GM12801 (cell line): ENCODE measurements around the gene LYRM2.

ENCODE experiments used
- CTCF ChIP-seq: IDR thresholded peaks from one replicate; pipeline ENCODE4 v1.5.1; 2011; ENCODE audit warnings: control low read depth; ENCODE audit not compliant: insufficient read length; ENCODE audit errors: extremely low read depth

The LYRM2 gene

GRCh38 chr6:89679215-89680120 lies 40.9 kb upstream of the LYRM2 start:
- no peak for TF ChIP-seq CTCF

- TF ChIP-seq CTCF: no peak
Observed at GRCh38 chr6:89678531-89678930, 40.0 kb upstream of the LYRM2 start.

- no peak for TF ChIP-seq CTCF
Observed at GRCh38 chr6:89675949-89676748, 37.6 kb upstream of the LYRM2 start.

- no peak for TF ChIP-seq CTCF
Observed at GRCh38 chr6:89670935-89671565, 32.5 kb upstream of the LYRM2 start.

- TF ChIP-seq CTCF: no peak
Observed at GRCh38 chr6:89669002-89669401, 30.5 kb upstream of the LYRM2 start.

- TF ChIP-seq CTCF: no peak
Observed at GRCh38 chr6:89667872-89668556, 29.5 kb upstream of the LYRM2 start.

- TF ChIP-seq CTCF: no peak
Observed at GRCh38 chr6:89662659-89663223, 24.2 kb upstream of the LYRM2 start.
